H1 (cell line): ENCODE results near the gene C3orf22. TPM values are rescaled to one million over a fixed set of nuclear protein-coding genes. Genes with fewer than 3 reads are reported as not detected.

Experiments
- polyA plus RNA-seq, 7 experiments: library from polyadenylated mRNA; depleted of rRNA in 3 of 7; stranded (reverse) in 5 of 7; unstranded in 2 of 7; fragments of >200 nt in 5 of 7; fragments of 200-250 nt in 2 of 7; gene quantifications; 1 replicate in 5 of 7; 2 replicates in 1 of 7; 4 replicates in 1 of 7; pipeline versions ENCODE4 v1.2.1 to v1.2.3, GENCODE V29; 2011 to 2013; ENCODE audit warnings: missing spikeins in 2 of 7, mixed read lengths in 2 of 7
- small RNA-seq: library from polyadenylated mRNA; stranded (forward); fragments of <200 nt; extraction: miRNeasy Mini kit (QIAGEN cat#:217004); gene quantifications from one replicate; pipeline ENCODE3, GENCODE V24; 2013; ENCODE audit not compliant: insufficient read depth
- total RNA-seq: library from RNA; stranded (reverse); fragmentation: NEBNext Ultra II Directional; extraction: Animal tissue kit (Norgen Biotek cat#: 25700); gene quantifications from 2 replicates; pipeline ENCODE4 v1.2.1, GENCODE V29; 2021

The C3orf22 gene
- total and polyA plus RNA-seq, 2 of the 8 experiments (the other 6 are each of a cell fraction or from before 2014, with no cell fraction given) = not detected

Small RNA genes lying within 50 kb of the gene (small RNA-seq; reads per million reads assigned to genes)
- gene RNA5SP138 = not detected

Other genes with a start within 250 kb of the C3orf22 start
- 17.4 and 19.5 TPM in 2 replicates for gene KLF15, start 201.5 kb downstream of the C3orf22 start, total RNA-seq
- gene KLF15, start 201.5 kb downstream of the C3orf22 start, polyA plus RNA-seq (2011; rRNA removed) = 15.7 and 27.1 TPM in 2 replicates
- not detected in 2 replicates for gene CFAP100, start 164.0 kb downstream of the C3orf22 start, total RNA-seq
- 0.09 and 0.17 TPM in 2 replicates for gene CFAP100, start 164.0 kb downstream of the C3orf22 start, polyA plus RNA-seq (2011; rRNA removed)
- gene ZXDC, start 83.0 kb downstream of the C3orf22 start, total RNA-seq = 23.0 and 24.3 TPM in 2 replicates
- 12.7 and 19.1 TPM in 2 replicates for gene ZXDC, start 83.0 kb downstream of the C3orf22 start, polyA plus RNA-seq (2011; rRNA removed)
- not detected in 2 replicates for gene UROC1, start 41.2 kb downstream of the C3orf22 start, total RNA-seq
- 0.03 and 0.09 TPM in 2 replicates for gene UROC1, start 41.2 kb downstream of the C3orf22 start, polyA plus RNA-seq (2011; rRNA removed)
- gene CHST13, start 34.8 kb downstream of the C3orf22 start, total RNA-seq = 5.4 and 5.9 TPM in 2 replicates
- 11.7 and 15.6 TPM in 2 replicates for gene CHST13, start 34.8 kb downstream of the C3orf22 start, polyA plus RNA-seq (2011; rRNA removed)
- 3.2 and 3.4 TPM in 2 replicates for gene TXNRD3, start 96.2 kb upstream of the C3orf22 start, total RNA-seq
- gene TXNRD3, start 96.2 kb upstream of the C3orf22 start, polyA plus RNA-seq (2011; rRNA removed) = 3.9 and 4.3 TPM in 2 replicates
- gene CHCHD6, start 145.3 kb upstream of the C3orf22 start, total RNA-seq = 36.3 and 37.6 TPM in 2 replicates
- 32.4 and 39.4 TPM in 2 replicates for gene CHCHD6, start 145.3 kb upstream of the C3orf22 start, polyA plus RNA-seq (2011; rRNA removed)